Measurements from ENCODE around the gene PPARG. TPM values are rescaled to one million over a fixed set of nuclear protein-coding genes. Genes with fewer than 3 reads are reported as not detected.

PPARG gene
- total RNA-seq, 1 donor from 2014 or later = 4.4 TPM

DNA sequence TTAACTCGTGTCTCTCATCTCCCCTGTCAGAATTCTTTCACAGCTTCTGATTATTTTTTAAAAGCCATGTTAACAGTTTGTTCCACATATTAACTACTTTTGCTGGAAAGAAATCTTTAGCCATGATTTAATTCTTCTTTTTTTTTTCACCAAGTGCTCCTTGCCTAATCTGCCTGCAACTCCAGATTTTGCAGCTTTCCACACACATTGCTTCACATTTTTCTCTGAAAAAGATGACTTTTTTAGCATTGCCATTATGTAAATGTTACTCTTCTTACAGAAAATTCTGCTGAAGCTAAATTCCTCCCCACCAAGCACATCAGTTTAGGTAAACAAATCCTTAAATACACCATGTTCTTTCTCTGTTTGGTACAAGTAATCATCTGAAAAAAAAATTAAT lies 23.4 kb upstream of the PPARG start:
- Mint-ChIP-seq H3K4me1 (ENCODE audit: unreplicated experiment) (no peaks in the 10 kb centered on the region), H3K9me3 (ENCODE audit: unreplicated experiment) (no peaks in the 10 kb centered on the region), H3K27ac (ENCODE audit: unreplicated experiment) (no peak overlapping the region), H3K4me3 (ENCODE audit: unreplicated experiment) (no peak overlapping the region), H3K27me3 (ENCODE audit: unreplicated experiment) (peaks cover 30% of the 10 kb centered on the region), H3K36me3 (ENCODE audit: unreplicated experiment) (no peaks in the 10 kb centered on the region)
- TF ChIP-seq, protein P1, sequence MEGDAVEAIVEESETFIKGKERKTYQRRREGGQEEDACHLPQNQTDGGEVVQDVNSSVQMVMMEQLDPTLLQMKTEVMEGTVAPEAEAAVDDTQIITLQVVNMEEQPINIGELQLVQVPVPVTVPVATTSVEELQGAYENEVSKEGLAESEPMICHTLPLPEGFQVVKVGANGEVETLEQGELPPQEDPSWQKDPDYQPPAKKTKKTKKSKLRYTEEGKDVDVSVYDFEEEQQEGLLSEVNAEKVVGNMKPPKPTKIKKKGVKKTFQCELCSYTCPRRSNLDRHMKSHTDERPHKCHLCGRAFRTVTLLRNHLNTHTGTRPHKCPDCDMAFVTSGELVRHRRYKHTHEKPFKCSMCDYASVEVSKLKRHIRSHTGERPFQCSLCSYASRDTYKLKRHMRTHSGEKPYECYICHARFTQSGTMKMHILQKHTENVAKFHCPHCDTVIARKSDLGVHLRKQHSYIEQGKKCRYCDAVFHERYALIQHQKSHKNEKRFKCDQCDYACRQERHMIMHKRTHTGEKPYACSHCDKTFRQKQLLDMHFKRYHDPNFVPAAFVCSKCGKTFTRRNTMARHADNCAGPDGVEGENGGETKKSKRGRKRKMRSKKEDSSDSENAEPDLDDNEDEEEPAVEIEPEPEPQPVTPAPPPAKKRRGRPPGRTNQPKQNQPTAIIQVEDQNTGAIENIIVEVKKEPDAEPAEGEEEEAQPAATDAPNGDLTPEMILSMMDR (IDR thresholded peaks at IDR 0.05) = no peak
- DNase-seq (ENCODE audit: extremely low spot score, unreplicated experiment) = no peak

DNA sequence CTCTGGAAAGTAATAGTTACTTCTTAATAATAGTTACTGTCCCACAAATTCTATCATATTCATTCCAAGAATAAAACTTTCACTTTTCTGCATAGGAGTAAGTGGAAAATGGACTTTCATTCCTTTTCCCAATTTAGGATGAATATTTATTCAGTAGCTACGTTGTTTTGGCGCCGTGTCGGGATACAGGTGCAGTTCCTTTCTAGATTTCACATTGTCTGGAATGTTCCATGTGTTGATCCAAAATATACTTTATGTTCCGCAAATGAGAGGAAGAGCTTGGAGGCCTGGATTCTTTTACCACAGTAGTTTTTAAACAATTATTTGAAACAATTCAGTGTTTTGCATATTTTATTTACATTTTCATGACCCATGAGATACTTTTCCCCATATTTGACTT lies 22.8 kb upstream of the PPARG start:
- Mint-ChIP-seq H3K36me3 (ENCODE audit: unreplicated experiment) (no peaks in the 10 kb centered on the region), H3K9me3 (ENCODE audit: unreplicated experiment) (no peaks in the 10 kb centered on the region), H3K27me3 (ENCODE audit: unreplicated experiment) (peaks cover 33% of the 10 kb centered on the region), H3K27ac (ENCODE audit: unreplicated experiment) (no peak overlapping the region), H3K4me3 (ENCODE audit: unreplicated experiment) (no peak overlapping the region), H3K4me1 (ENCODE audit: unreplicated experiment) (no peaks in the 10 kb centered on the region)
- no peak for DNase-seq (ENCODE audit: extremely low spot score, unreplicated experiment)
- TF ChIP-seq, protein P1 (IDR thresholded peaks at IDR 0.05) = no peak

DNA sequence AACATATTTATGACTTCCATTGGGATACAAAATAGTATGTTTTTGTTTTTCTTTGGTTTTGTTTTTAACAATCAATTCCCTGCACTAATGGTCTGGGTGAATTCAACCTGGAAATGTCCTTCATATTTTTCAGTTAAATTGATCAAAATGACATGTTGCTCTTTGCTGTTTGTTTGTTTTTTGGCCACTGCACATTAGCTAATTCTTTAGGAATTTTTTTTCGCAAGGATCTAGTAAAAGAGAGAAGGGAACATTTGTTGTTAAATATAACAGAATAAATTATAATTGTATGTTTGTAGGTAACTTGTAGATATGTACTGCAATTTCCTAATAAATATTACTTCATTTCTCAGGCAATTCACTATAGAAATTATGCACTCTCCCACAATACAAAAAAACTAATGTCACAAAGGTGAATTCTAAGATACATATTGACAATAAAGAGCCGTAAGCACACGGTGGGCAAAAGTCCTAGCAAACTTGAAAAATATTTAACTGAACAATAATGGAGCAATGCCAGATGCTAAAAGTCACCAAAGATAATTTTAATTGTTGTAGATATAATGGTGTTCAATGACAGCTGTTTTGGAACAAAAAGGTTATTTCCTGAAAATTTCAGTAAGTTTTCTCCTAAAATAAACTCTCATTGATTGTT lies 21.4 kb upstream of the PPARG start:
- DNase-seq (ENCODE audit: extremely low spot score, unreplicated experiment) = no peak
- H3K27me3 Mint-ChIP-seq (ENCODE audit: unreplicated experiment) = peaks cover 38% of the 10 kb centered on the region
- no peaks in the 10 kb centered on the region for H3K4me1 Mint-ChIP-seq (ENCODE audit: unreplicated experiment)
- H3K9me3 Mint-ChIP-seq (ENCODE audit: unreplicated experiment) = no peaks in the 10 kb centered on the region
- TF ChIP-seq, protein P1 (IDR thresholded peaks at IDR 0.05) = no peak
- H3K27ac Mint-ChIP-seq (ENCODE audit: unreplicated experiment) = no peak overlapping the region
- H3K4me3 Mint-ChIP-seq (ENCODE audit: unreplicated experiment) = no peak overlapping the region
- no peaks in the 10 kb centered on the region for H3K36me3 Mint-ChIP-seq (ENCODE audit: unreplicated experiment)

DNA sequence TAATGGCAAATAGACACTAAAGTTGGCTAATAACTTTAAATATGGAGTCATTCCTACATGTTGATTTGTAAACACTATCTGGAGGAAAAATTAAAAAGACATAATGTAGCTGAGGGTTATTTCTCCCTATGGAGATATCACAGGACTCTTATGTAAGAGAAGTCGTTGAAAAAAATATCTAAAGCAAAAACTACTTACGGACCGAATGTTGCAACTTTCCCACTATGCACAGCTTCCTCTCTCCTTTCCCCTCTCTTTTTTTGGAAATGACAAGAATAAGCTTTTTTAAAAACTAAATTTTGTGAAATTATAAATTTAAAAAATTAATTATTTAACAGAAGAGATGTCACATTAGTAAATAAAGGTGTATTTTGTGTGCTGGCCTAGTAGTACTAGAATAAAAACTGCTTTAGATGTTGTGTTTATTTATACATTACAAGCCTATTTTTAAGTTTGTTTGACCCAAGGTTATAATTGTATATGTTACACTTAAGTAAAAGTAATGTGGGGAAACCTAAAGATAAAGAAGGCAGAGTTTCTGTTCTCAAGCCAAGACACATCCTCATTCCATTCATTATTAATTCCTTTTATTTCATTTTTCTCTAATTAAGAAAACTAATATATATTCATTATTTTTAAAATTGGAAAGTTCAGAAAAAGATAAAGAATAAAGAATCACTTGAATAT lies 20.7 kb upstream of the PPARG start:
- H3K27me3 Mint-ChIP-seq (ENCODE audit: unreplicated experiment) = peaks cover 43% of the 10 kb centered on the region

DNA sequence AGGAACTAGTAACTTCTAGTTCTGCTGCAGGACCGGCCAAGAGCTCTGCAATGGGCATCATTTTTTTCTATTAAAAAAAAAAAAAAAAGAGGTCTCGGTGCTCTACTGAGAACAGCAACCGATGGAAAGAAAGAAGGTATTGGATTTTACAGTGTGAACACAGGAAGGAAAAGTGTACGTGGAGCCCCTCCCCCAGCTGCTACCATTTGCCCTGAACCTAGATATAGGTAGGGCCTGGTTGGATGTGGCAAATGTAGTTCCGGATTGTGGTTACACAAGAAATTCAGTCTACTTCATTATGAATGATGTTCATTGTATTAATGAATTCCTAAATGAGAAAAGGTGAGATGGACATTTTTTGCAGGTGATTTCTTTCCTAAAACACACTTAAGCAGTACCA lies 17.9 kb upstream of the PPARG start:
- H3K9me3 Mint-ChIP-seq (ENCODE audit: unreplicated experiment) = no peaks in the 10 kb centered on the region
- H3K4me1 Mint-ChIP-seq (ENCODE audit: unreplicated experiment) = no peaks in the 10 kb centered on the region
- no peak for DNase-seq (ENCODE audit: extremely low spot score, unreplicated experiment)
- no peaks in the 10 kb centered on the region for H3K36me3 Mint-ChIP-seq (ENCODE audit: unreplicated experiment)
- H3K27me3 Mint-ChIP-seq (ENCODE audit: unreplicated experiment) = peaks cover 41% of the 10 kb centered on the region
- H3K27ac Mint-ChIP-seq (ENCODE audit: unreplicated experiment) = no peak overlapping the region
- no peak overlapping the region for H3K4me3 Mint-ChIP-seq (ENCODE audit: unreplicated experiment)
- TF ChIP-seq, protein P1 (IDR thresholded peaks at IDR 0.05) = no peak

More for the DNA sequence above, 20.7 kb upstream of the PPARG start:
- no peaks in the 10 kb centered on the region for H3K36me3 Mint-ChIP-seq (ENCODE audit: unreplicated experiment)
- no peak for DNase-seq (ENCODE audit: extremely low spot score, unreplicated experiment)
- H3K4me3 Mint-ChIP-seq (ENCODE audit: unreplicated experiment) = no peak overlapping the region
- TF ChIP-seq, protein P1 (IDR thresholded peaks at IDR 0.05) = no peak
- H3K9me3 Mint-ChIP-seq (ENCODE audit: unreplicated experiment) = no peaks in the 10 kb centered on the region
- H3K4me1 Mint-ChIP-seq (ENCODE audit: unreplicated experiment) = no peaks in the 10 kb centered on the region
- H3K27ac Mint-ChIP-seq (ENCODE audit: unreplicated experiment) = no peak overlapping the region

Data from osteocyte (in vitro differentiated cells).